A549 (cell line): ENCODE results near the gene SUSD1.

Source experiments
- CEBPB ChIP-seq, 2 experiments: fragments of >200 bp in 1 of 2; sonication (Bioruptor Twin) in 1 of 2; formaldehyde crosslinking in 1 of 2; IDR thresholded peaks; 2 replicates each; pipeline ENCODE4 v1.6.1; 2012 to 2016
- CTCF ChIP-seq: fragments of >200 bp; sonication (Bioruptor Twin); formaldehyde crosslinking; IDR thresholded peaks from 3 replicates; pipeline ENCODE4 v1.5.1; 2016
- JUN ChIP-seq, 2 experiments: fragments of >200 bp; sonication (Bioruptor Twin); formaldehyde crosslinking; IDR thresholded peaks; 2 replicates in 1 of 2; 3 replicates in 1 of 2; pipeline ENCODE4 v1.6.1; 2016 to 2017
- KDM5A ChIP-seq: fragments of 200-600 bp; sonication (generic); IDR thresholded peaks from 2 replicates; pipeline ENCODE4 v1.6.1; 2016; ENCODE audit warnings: antibody characterized with exemption, mild to moderate bottlenecking
- MAX ChIP-seq: IDR thresholded peaks from 2 replicates; pipeline ENCODE4 v1.6.1; 2012
- NFE2L2 ChIP-seq: fragments of 150-350 bp; conservative IDR thresholded peaks from 2 replicates; pipeline ENCODE4 v1.6.1; 2014; ENCODE audit warnings: low read length
- PHF8 ChIP-seq: fragments of 200-600 bp; sonication (generic); IDR thresholded peaks from 2 replicates; pipeline ENCODE4 v1.6.1; 2016; ENCODE audit warnings: low read depth, mild to moderate bottlenecking, antibody characterized with exemption, moderate library complexity, borderline replicate concordance
- POLR2A ChIP-seq: IDR thresholded peaks from 2 replicates; pipeline ENCODE4 v1.6.1; 2012; ENCODE audit warnings: mild to moderate bottlenecking, low read length
- POLR2AphosphoS2 ChIP-seq: conservative IDR thresholded peaks from 2 replicates; pipeline ENCODE4 v1.6.1; 2012; ENCODE audit warnings: low read length, improper control_type of control experiment, inconsistent platforms
- RARB ChIP-seq: fragments of 250-450 bp; sonication (Bioruptor Pico); IDR thresholded peaks from 2 replicates; pipeline ENCODE4 v1.8.0; 2021; ENCODE audit warnings: mild to moderate bottlenecking, moderate library complexity

GRCh38 chr9:112069318-112070169 lies 105.6 kb downstream of the SUSD1 start:
- TF ChIP-seq CTCF (no peak), POLR2A (no peak), KDM5A (no peak), NFE2L2 (no peak), MAX (no peak), JUN (IDR thresholded peaks at IDR 0.05) (no peak), RARB (CRISPR knock-in tag) (no peak), POLR2AphosphoS2 (no peak), CEBPB (IDR thresholded peaks at IDR 0.05) (no peak), PHF8 (no peak)
